Naive thymus-derived CD4-positive, alpha-beta T cell (primary cell): ENCODE results near the gene ANKRD42. TPM values are rescaled to one million over a fixed set of nuclear protein-coding genes. Genes with fewer than 3 reads are reported as not detected.
A peak's percentile ranks its signal among the peaks of the same experiment; 100 is the strongest.
"Not testable (repeated sequence)": the region's sequence is repeated elsewhere in the genome, so short reads cannot be mapped to it uniquely, and the experiment has no call there.

Source experiments
- ATAC-seq: fragments of 150-1000 bp; cut with Tn5 transposase; 2 replicates; pipeline ENCODE4 v1.10.0; 2021; ENCODE audit warnings: mild to moderate bottlenecking, moderate library complexity
- CTCF ChIA-PET: fragments of 350-600 bp; sonication (Branson Sonifier 250); formaldehyde crosslinking; loops from one replicate; lab custom pipeline; 2021; ENCODE audit warnings: antibody characterized with exemption; lab: Charles Lee
- POLR2A ChIA-PET: fragments of 350-600 bp; sonication (Branson Sonifier 250); formaldehyde crosslinking; loops from one replicate; lab custom pipeline; 2021; ENCODE audit warnings: antibody characterized with exemption, inconsistent platforms; lab: Charles Lee
- DNase-seq, 9 donors: peaks; one replicate each; pipeline versions ENCODE4 v3.0.0 to v3.0.0-alpha.2; 2020 to 2022; ENCODE audit warnings: mixed read lengths in 1 of 9
- H3K27ac ChIP-seq: one replicate; pipeline ENCODE4 v1.7.0; 2013; ENCODE audit warnings: mild to moderate bottlenecking, low read depth, low read length, moderate library complexity
- H3K27me3 ChIP-seq, 2 donors: one replicate each; pipeline ENCODE4 v1.7.0; 2013; ENCODE audit warnings: low read length in 2 of 2, mild to moderate bottlenecking in 2 of 2, moderate library complexity in 2 of 2; ENCODE audit not compliant: control insufficient read depth in 2 of 2, insufficient read depth in 2 of 2
- H3K36me3 ChIP-seq, 3 experiments: 1 replicate in 2 of 3; 2 replicates in 1 of 3; pipeline ENCODE4 v1.7.0; 2013; ENCODE audit warnings: low read length in 3 of 3, mild to moderate bottlenecking in 3 of 3, moderate library complexity in 1 of 3; ENCODE audit not compliant: insufficient read depth in 3 of 3, control insufficient read depth in 2 of 3
- H3K4me1 ChIP-seq, 2 donors: one replicate each; pipeline ENCODE4 v1.7.0; 2013; ENCODE audit warnings: low read length in 2 of 2, mild to moderate bottlenecking in 2 of 2, moderate library complexity in 1 of 2; ENCODE audit not compliant: control insufficient read depth in 2 of 2, insufficient read depth in 2 of 2
- H3K4me3 ChIP-seq: 2 replicates; pipeline ENCODE4 v1.7.0; 2013; ENCODE audit warnings: mild to moderate bottlenecking, low read length
- H3K9me3 ChIP-seq, 3 experiments: 1 replicate in 2 of 3; 2 replicates in 1 of 3; pipeline ENCODE4 v1.7.0; 2013; ENCODE audit warnings: low read length in 3 of 3; ENCODE audit not compliant: control insufficient read depth in 2 of 3
- H3K27ac Mint-ChIP-seq, 9 donors: one replicate each; pipeline ENCODE4 v1.8.0; 2020 to 2022; ENCODE audit warnings: mixed read lengths in 9 of 9, mild to moderate bottlenecking in 8 of 9, moderate library complexity in 5 of 9, inconsistent platforms in 2 of 9
- H3K27me3 Mint-ChIP-seq, 5 donors: one replicate each; pipeline ENCODE4 v1.8.0; 2021 to 2022; ENCODE audit warnings: mixed read lengths in 5 of 5, mild to moderate bottlenecking in 1 of 5
- H3K36me3 Mint-ChIP-seq, 5 donors: one replicate each; pipeline ENCODE4 v1.8.0; 2020 to 2022; ENCODE audit warnings: mixed read lengths in 5 of 5, mild to moderate bottlenecking in 3 of 5, inconsistent platforms in 1 of 5
- H3K4me1 Mint-ChIP-seq, 7 donors: one replicate each; pipeline ENCODE4 v1.8.0; 2020 to 2022; ENCODE audit warnings: mixed read lengths in 7 of 7, mild to moderate bottlenecking in 3 of 7, inconsistent platforms in 1 of 7
- H3K4me3 Mint-ChIP-seq, 10 donors: one replicate each; pipeline ENCODE4 v1.8.0; 2020 to 2022; ENCODE audit warnings: mild to moderate bottlenecking in 10 of 10, mixed read lengths in 10 of 10, moderate library complexity in 6 of 10, inconsistent platforms in 2 of 10
- H3K9me3 Mint-ChIP-seq, 11 donors: one replicate each; pipeline ENCODE4 v1.8.0; 2020 to 2022; ENCODE audit warnings: mixed read lengths in 11 of 11, mild to moderate bottlenecking in 4 of 11, inconsistent platforms in 1 of 11, moderate library complexity in 1 of 11
- intact Hi-C, 2 donors: fragments of 100-400 bp; cut with micrococcal nuclease; formaldehyde crosslinking; loops; one replicate each; pipeline ENCODE4 v1.15.1; 2023
- polyA plus RNA-seq, 2 donors: library from polyadenylated mRNA; unstranded; fragments of 300-500 nt; fragmentation: Illumina TruSeq; gene quantifications; one replicate each; pipeline ENCODE4 v1.2.3, GENCODE V29; 2021
- total RNA-seq, 6 experiments: library from RNA in 5 of 6; stranded (reverse) in 5 of 6; gene quantifications; 1 replicate in 5 of 6; 2 replicates in 1 of 6; pipeline ENCODE4 v1.2.3 and lab custom pipeline; 2021 to 2026

Gene ANKRD42
- total and polyA plus RNA-seq, 7 experiments from 2014 or later = 3.1 to 10.9 (median 6.6) TPM

DNA sequence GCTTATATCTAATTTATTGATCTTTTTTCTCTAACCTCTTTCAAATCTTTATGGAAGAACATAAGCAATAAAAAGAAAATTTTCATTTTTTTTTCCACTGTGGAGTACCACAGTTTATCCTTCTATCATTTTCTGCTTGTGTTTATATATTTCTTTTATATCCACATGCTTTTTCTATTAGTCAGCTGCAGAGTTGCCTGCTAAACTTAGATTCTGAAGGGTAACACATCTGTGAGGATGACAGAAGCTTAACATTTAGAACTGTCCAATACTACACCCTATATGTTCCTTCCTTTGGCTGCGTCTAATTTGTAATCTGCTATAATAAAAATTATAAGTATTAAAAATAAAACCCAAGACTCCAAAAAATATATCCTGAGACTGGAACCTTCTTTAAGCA, 71.8 kb downstream of the ANKRD42 start:
- Mint-ChIP-seq H3K36me3 (peaks cover 21 to 57% (median 36%) of the 10 kb centered on the region in 5 donors), H3K4me1 (peaks cover 3 to 31% (median 24%) of the 10 kb centered on the region in 7 donors), H3K9me3 (no peaks in the 10 kb centered on the region), H3K27me3 (no peaks in the 10 kb centered on the region), H3K4me3 (no peak overlapping the region), H3K27ac (no peak overlapping the region)
- H3K36me3 ChIP-seq = peaks cover 13 to 39% (median 20%) of the 10 kb centered on the region in 3 experiments
- ATAC-seq (no peak), DNase-seq (no peak)
- H3K27ac ChIP-seq = no peak overlapping the region
- H3K4me3 ChIP-seq = no peak overlapping the region
- POLR2A ChIA-PET = no interaction called here
- H3K4me1 ChIP-seq = no peaks in the 10 kb centered on the region
- no peaks in the 10 kb centered on the region for H3K27me3 ChIP-seq
- CTCF ChIA-PET = interaction anchor here (0.6 kb wide), 2 partner anchors 233 to 339 kb away, joined by 3 to 5 read pairs; no protein-coding TSS in a partner anchor
- intact Hi-C loops = no loop called here
- H3K9me3 ChIP-seq = no peaks in the 10 kb centered on the region

DNA sequence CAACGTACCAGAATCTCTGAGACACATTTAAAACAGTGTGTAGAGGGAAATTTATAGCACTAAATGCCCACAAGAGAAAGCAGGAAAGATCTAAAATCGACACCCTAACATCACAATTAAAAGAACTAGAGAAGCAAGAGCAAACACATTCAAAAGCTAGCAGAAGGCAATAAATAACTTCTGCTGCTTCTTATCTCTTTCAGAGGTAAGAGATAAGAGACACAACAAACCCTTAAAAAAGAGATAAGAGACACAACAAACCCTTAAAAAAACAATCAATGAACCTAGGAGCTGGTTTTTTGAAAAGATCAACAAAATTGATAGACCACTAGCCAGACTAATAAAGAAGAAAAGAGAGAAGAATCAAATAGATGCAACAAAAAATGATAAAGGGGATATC, 75.6 kb downstream of the ANKRD42 start:
- ATAC-seq, H3K9me3 Mint-ChIP-seq, H3K4me3 ChIP-seq, DNase-seq, H3K4me1 ChIP-seq, H3K27me3 ChIP-seq, H3K27ac ChIP-seq, H3K27me3 Mint-ChIP-seq, H3K9me3 ChIP-seq, intact Hi-C loops, H3K4me3 Mint-ChIP-seq: not testable (repeated sequence)
- peak overlapping the region in 5 of 9 donors; percentile 19 to 71 (median 42) for H3K27ac Mint-ChIP-seq
- peaks cover 0 to 38% (median 7%) of the 10 kb centered on the region in 3 experiments for H3K36me3 ChIP-seq
- peaks cover 26 to 74% (median 55%) of the 10 kb centered on the region in 5 donors for H3K36me3 Mint-ChIP-seq
- CTCF ChIA-PET = interaction anchor here (0.6 kb wide), 1 partner anchor 403 kb away, joined by 3 read pairs; no protein-coding TSS in a partner anchor
- POLR2A ChIA-PET = interaction anchor here (0.7 kb wide), 1 partner anchor 514 kb away, joined by 3 read pairs; no protein-coding TSS in a partner anchor
- H3K4me1 Mint-ChIP-seq = peaks cover 7 to 36% (median 27%) of the 10 kb centered on the region in 7 donors

DNA sequence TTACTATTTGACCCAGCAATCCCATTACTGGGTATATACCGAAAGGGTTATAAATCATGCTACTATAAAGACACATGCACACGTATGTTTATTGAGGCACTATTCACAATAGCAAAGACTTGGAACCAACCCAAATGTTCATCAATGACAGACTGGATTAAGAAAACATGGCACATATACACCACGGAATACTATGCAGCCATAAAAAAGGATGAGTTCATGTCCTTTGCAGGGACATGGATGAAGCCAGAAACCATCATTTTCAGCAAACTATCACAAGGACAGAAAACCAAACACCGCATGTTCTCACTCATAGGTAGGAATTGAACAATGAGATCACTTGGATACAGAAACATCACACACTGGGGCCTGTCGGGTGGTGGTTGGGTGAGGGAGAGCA, 78.2 kb downstream of the ANKRD42 start:
- CTCF ChIA-PET, POLR2A ChIA-PET, H3K27ac ChIP-seq, intact Hi-C loops, H3K27me3 Mint-ChIP-seq, H3K9me3 ChIP-seq, H3K4me3 Mint-ChIP-seq, DNase-seq, H3K4me1 ChIP-seq, H3K27me3 ChIP-seq, H3K27ac Mint-ChIP-seq, H3K9me3 Mint-ChIP-seq, H3K4me3 ChIP-seq, ATAC-seq: not testable (repeated sequence)
- H3K36me3 ChIP-seq = peaks cover 0 to 37% (median 14%) of the 10 kb centered on the region in 3 experiments
- peaks cover 25 to 77% (median 48%) of the 10 kb centered on the region in 5 donors for H3K36me3 Mint-ChIP-seq
- peaks cover 7 to 36% (median 27%) of the 10 kb centered on the region in 7 donors for H3K4me1 Mint-ChIP-seq

- H3K27ac ChIP-seq = no peak overlapping the region
- intact Hi-C loops = no loop called here
- no peaks in the 10 kb centered on the region for H3K9me3 ChIP-seq
- no peak overlapping the region for H3K4me3 ChIP-seq
- H3K36me3 ChIP-seq = peaks cover 0 to 35% (median 14%) of the 10 kb centered on the region in 3 experiments
- Mint-ChIP-seq H3K4me3 (no peak overlapping the region), H3K4me1 (peaks cover 7 to 31% (median 27%) of the 10 kb centered on the region in 7 donors), H3K9me3 (peaks cover 0 to 4% (median 0%) of the 10 kb centered on the region in 11 donors), H3K27me3 (no peaks in the 10 kb centered on the region), H3K36me3 (peaks cover 17 to 73% (median 47%) of the 10 kb centered on the region in 5 donors), H3K27ac (no peak overlapping the region)
- ChIA-PET POLR2A (interaction anchor here (0.7 to 2.6 kb wide), 2 partner anchors 13 to 27 kb away, joined by 4 to 13 read pairs; partner anchors contain the start of gene CCDC90B), CTCF (interaction anchor here (0.6 to 0.8 kb wide), 2 partner anchors 22 to 36 kb away, joined by 3 read pairs; no protein-coding TSS in a partner anchor)
- DNase-seq (no peak), ATAC-seq (no peak)
- H3K4me1 ChIP-seq = no peaks in the 10 kb centered on the region
- H3K27me3 ChIP-seq = no peaks in the 10 kb centered on the region
Measured at GRCh38 chr11:83272627-83273026, 79.1 kb downstream of the ANKRD42 start.

DNA sequence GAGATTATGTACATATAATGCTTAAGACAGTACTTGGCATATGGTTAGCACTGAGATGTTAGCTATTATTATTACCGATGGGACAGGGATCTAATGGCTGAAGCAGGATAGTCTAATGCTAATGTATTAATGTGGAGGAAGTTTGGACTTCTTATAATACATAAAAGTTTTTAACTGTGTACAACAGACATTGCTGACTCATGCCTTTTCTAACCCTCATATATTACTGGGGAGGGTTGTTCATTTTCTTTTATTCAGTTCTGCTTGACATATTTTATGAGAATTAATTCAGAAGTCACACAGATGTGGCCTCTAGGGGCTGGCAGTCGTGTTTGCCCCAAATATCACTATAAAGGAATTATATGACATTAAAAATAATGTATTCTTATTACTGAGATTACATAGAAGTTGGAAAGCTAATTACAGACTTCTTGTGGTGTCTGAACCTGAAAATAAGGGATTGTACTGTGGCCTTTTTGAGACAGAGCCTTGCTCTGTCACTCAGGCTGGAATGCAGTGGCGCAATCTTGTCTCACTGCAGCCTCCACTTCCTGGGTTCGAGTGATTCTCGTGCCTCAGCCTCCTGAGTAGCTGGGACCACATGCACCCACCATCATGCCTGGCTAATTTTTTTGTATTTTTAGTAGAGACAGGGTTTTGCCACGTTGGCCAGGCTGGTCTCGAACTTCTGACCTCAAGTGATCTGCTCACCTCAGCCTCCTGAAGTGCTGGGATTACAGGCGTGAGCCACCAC, 82.6 kb downstream of the ANKRD42 start:
- H3K4me1 ChIP-seq = no peaks in the 10 kb centered on the region
- no peak overlapping the region for H3K27ac ChIP-seq
- H3K9me3 ChIP-seq = no peaks in the 10 kb centered on the region
- no peaks in the 10 kb centered on the region for H3K27me3 ChIP-seq
- H3K27me3 Mint-ChIP-seq = no peaks in the 10 kb centered on the region
- H3K36me3 Mint-ChIP-seq = peaks cover 0 to 56% (median 42%) of the 10 kb centered on the region in 5 donors
- DNase-seq = no peak
- no peak overlapping the region for H3K4me3 Mint-ChIP-seq
- H3K27ac Mint-ChIP-seq = no peak overlapping the region
- H3K36me3 ChIP-seq = peaks cover 0 to 48% (median 14%) of the 10 kb centered on the region in 3 experiments
- ATAC-seq = no peak
- H3K4me1 Mint-ChIP-seq = peaks cover 3 to 27% (median 10%) of the 10 kb centered on the region in 7 donors
- H3K4me3 ChIP-seq = no peak overlapping the region
- POLR2A ChIA-PET = interaction anchor here (1.5 kb wide), 1 partner anchor 10 kb away, joined by 5 read pairs; no protein-coding TSS in a partner anchor
- intact Hi-C loops = no loop called here
- peaks cover 0 to 4% (median 0%) of the 10 kb centered on the region in 11 donors for H3K9me3 Mint-ChIP-seq
- CTCF ChIA-PET = interaction anchor here (1.0 kb wide), 1 partner anchor 10 kb away, joined by 3 read pairs; the partner anchor contains the start of gene CCDC90B

GRCh38 chr11:83278351-83278750, 84.8 kb downstream of the ANKRD42 start:
- H3K4me3 Mint-ChIP-seq = no peak overlapping the region
- DNase-seq (no peak), ATAC-seq (no peak)
- no peak overlapping the region for H3K4me3 ChIP-seq
- no peaks in the 10 kb centered on the region for H3K27me3 Mint-ChIP-seq
- peaks cover 0 to 9% of the 10 kb centered on the region in 2 donors for H3K4me1 ChIP-seq
- peaks cover 9 to 37% (median 32%) of the 10 kb centered on the region in 7 donors for H3K4me1 Mint-ChIP-seq
- no peak overlapping the region for H3K27ac Mint-ChIP-seq
- CTCF ChIA-PET = no interaction called here
- no peaks in the 10 kb centered on the region for H3K9me3 ChIP-seq
- H3K36me3 ChIP-seq = peaks cover 0 to 37% (median 7%) of the 10 kb centered on the region in 3 experiments
- intact Hi-C loops = no loop called here
- H3K36me3 Mint-ChIP-seq = peaks cover 0 to 38% (median 26%) of the 10 kb centered on the region in 5 donors
- H3K27me3 ChIP-seq = no peaks in the 10 kb centered on the region
- H3K27ac ChIP-seq = no peak overlapping the region
- H3K9me3 Mint-ChIP-seq = peaks cover 0 to 2% (median 0%) of the 10 kb centered on the region in 11 donors
- POLR2A ChIA-PET = interaction anchor here (0.7 kb wide), 1 partner anchor 9 kb away, joined by 6 read pairs; no protein-coding TSS in a partner anchor
